Activated T-cell treated with anti-CD3 and anti-CD28 coated beads for 4 hours (primary cell): ENCODE measurements around the gene F8.

Source experiments
- DNase-seq: peaks from one replicate; pipeline ENCODE4 v3.0.0-alpha.2; 2020

F8 gene

DNA sequence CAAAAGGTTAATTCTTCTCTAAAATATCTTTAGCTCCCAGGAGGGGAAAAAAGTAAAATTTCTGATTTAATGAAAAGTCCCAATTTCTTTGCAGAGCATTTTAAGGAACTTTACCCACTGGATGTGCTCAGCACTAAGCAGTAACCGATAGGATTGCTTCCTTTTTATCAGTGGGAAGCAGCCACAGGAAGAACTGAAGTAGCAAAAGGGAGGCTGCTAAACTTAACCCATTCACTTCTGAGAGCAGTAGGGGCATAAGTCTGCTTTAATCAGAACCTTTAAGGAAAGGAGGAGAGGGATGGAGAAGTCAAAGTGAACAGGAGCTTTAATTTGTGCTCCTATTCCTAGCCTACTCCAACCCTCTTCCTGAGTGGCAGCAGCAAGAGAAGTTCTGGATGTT is at the start of gene F8:
Gene F8 (minus strand): TSS at position 139 of the 400 bp plus-strand sequence. CDS start 171 bp downstream, outside the sequence.
- no peak for DNase-seq

DNA sequence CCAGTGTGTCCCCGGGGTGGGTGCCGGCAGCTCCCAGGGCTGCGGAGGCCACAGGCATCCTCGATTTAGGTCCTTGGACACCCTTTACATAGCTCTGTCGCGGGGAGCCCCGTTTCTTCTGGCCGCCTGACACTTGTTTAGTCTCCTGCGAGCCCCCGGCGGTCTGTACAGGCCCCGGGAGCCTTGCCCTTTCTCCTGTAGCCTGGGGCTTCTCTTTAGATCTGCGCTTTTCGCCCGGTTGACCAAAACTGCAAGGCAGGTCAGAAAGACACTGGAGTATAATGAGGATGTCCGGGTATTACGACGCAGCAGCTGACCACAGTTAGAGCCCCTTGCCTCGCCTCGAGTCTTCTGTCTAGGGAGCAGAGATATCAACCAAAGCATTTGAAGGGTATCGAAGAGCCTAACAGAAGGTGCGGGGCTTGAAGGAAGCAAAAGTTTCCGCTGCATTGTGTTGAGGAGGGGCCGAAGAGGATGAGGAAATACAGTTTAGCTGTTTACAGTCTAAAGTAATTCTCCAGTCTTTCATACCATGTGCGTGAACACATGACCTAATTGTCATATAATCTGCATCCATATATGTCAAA is 49.3 kb upstream of the F8 start:
- no peak for DNase-seq

DNA sequence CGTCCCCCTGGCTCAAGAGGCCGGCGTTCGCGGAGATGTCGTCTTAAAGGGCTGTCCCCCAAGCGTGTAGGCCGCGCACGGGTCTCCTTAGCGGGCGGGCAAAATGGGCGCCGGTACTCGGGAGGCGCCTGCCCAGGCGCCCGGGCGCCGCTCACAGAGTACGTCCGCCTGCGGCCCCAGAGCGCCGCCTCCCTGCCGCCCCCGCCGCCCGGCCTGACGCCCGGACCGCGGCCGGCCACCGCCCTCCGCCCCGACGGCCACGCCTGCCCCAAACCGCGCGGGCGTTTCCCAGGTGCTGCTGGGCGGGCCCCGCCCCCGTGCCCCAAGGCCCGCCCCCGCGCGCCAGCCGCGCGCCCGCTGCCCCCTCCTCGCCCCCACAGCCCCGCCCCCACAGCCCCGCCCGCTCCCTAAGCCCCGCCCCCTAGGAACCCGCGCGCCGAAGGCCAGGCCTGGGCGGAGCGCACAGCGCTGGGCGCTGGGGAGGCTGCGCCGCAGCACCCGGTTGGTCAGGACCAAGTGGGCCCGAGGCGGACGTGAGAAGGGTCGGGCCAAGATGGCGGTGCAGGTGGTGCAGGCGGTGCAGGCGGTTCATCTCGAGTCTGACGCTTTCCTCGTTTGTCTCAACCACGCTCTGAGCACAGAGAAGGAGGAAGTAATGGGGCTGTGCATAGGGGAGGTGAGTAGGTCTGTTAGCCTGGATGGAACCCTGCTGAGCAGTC is 48.6 kb upstream of the F8 start, which contains the start of the genes BRCC3, CMC4 and MTCP1:
Gene BRCC3 (plus strand): TSS at position 534 of the 719 bp plus-strand sequence. CDS start 20 bp downstream, at position 554.
Gene CMC4 (minus strand): TSS at position 162 of the 719 bp plus-strand sequence. CDS start 7,113 bp downstream, outside the sequence.
Gene MTCP1 (minus strand): TSS at position 162 of the 719 bp plus-strand sequence. CDS start 5,126 bp downstream, outside the sequence.
- DNase-seq, result peak; percentile 51

DNA sequence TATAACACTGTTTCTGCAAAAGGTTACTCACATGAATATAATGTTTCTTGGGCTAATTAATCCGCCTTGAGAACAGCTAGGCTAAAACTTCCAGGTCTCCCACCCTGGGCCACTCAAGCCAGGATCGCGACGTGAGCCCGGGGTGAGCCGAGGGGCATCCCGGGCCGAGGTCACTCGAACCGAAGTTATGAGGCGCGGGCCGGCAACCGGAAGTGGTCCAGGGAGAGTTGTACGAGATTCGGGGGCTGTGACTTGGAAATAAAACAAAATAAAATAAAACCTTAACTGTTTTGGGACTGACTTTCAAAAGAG is 48.1 kb upstream of the F8 start:
- DNase-seq, result no peak

DNA sequence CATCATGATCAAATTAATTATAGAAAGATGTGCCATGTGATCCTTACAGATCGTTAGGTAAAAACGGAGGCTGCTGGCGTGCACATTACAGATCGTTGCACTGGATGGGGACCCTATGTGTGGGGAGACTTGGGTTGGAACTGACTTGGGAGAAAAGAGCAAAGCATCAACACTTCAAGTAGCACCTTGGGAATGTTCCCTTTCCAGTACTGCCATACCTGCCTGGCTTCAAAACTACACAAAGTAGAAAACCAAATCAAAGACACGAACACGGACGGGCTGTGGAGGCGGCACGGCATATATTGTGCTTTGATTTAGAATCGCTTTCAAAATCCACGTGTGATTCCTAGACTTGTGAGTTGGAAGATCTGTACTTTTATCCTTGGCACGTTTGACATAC is 47.5 kb upstream of the F8 start:
- DNase-seq, result no peak

DNA sequence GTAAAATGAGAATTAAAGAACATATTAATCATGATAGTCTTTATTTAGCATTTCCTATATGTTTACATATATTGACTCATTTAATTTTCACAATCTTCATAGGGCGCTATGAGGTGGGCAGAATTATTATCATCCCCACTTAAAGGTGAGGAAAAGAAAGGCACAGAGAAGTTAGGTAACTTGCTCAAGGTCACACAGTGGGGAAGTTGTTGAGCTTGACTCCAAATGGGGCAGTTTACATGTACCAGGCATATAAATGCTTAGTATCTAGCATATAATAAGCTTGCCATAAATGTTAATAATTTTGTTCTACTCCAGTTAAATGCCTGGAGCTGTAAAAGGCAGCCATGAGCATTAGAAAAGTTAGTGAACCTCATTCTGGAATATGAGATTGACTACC is 46.9 kb upstream of the F8 start:
- DNase-seq, result no peak

DNA sequence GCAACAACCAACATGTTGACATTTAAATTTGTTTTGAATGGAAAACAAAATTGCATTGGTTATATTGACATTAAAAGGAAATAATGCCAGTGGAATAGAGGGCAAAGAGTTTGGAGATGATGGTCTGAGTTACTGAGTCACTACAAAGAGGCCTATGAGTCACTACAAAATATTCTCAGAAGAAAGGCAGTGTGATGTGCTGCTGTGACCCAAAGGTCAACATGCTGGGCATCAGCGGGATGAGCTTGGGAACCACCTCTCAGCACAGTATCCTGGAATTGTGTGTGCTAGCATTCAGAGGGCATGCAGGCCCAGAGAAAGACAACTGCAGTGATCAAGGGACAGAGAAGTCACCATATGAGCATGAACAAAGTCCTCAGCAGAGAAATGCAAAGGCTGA is 45.6 kb upstream of the F8 start:
- DNase-seq, result no peak

DNA sequence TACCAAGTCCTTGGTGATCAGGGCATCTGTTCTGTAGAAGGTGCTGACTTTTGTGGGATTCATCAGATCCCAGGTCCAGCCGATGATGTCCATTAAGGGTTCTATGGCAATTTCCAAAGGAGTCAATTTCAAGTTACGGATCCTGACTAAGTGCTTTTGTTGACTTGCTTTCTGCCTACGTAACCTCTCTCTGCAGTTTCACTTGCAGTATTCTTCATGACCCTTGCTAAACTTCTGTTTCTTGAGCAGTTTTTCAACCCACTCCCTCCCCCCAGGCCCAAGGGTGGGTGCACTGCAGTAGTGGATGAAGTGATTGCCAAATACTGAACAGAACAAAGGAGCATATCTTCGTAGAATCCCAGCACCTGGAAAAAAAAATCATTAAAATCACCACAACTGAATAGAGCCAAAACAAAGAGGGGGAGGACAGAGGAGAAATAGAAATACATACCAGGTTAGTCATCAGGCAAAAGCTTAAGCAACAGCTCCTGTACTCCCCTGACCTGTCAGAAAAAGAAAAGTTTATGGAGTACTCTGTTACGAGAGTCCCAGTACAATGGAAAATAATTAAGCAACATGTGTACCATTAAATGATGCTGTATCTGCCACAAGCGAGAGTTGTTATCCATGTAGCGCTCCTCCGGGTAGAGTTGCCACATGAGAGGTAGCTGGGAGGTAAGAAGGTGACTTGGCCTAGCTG is 42.7 kb upstream of the F8 start:
- DNase-seq, result no peak

DNA sequence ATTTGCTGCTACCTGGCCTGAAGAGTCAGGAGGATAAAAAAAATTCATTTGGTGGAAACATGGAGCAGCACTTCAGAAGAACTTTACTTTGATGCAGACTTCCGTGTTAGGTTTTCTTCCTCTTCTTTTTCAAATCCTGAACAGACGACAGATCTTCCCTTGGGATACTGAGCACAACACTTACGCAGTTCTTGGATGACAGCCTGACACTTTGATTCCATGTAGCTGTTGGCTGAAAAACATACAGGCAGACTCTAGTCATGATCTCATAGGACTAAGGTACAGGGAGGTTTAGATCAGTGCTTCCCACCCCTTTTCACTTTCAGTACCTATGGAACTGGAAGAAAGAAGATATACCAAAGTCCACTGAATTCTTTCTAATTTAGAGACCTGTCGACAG is 39.2 kb upstream of the F8 start:
- DNase-seq, result no peak

DNA sequence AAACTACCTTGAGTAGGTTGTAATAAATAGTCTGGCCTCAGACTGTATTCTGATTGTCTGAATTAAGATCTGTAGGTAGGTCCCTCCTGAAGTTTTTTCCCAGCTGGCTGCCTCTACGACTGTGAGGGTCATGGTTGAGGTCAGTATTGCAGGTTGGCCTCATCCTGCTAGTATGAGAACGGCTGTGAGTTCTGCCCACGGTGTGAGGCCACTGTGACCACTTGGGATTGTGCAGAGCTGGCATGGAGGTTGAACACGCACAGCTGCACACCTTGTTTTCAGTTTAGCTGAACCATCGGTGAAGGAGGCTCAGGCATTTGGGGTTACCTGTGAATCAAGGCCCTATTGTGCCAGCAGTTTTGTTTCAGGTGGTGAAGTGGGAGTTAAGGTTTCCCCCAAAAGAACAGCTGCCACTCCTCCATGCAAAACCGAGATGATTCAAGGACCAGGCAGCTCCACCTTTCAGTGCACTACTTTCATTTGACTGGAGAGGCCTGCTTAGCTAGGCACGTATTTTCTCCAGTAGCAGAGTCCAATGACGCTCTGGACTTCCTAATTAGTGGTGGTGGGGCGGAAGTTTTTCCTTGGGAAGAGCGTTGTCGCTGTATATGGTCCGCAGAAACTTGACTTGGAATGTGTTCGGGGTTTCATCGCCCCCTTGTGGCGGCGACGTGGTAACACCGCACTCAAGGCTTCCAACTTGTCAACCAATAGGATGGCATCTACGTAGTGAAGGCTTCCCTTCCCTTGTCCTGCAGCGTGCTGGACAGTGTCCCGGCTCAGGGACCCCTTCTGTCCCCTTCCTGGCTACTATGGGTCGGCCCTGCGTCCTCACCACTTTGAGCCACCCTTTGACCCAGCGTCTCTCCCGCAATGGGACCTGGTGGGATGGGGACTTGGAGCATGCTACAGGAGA is 34.6 kb upstream of the F8 start:
- peak; percentile 22 for DNase-seq

DNA sequence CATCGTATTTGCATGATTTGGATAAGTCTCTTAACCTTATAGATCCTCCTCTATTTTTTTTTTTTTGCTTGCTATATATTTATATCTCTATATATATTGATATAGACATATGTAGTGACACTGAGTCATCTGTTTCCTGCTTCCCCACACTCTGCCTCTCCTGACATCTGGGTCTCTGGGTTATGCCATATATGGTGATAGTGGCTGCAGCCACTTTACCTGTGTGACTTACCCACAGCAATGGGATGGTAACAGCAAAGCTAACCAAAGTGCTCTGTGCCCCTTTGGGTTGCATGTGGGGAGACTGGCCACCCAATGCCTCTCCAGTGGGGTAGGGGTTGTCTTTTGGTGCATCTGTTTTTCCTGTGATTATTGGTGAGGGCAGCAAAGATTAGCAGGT is 33.9 kb upstream of the F8 start:
- DNase-seq, result no peak

DNA sequence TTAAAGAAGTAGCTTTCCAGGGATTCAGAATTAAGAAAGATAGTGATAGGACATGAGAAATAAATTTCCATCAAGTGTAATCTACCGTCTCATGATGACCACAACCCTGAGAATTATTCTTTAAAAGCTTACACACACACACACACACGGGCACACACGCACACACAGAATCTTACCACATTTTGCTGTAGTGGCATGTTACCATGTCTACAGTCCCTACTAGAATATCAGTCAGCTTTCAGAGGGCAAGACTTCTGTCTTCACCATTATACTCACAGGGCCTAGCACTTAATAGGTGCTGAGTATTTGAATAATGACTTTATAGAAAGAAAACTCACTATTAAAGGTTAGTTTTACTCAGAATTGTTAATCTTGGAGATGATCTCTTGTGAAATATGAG is 33.0 kb upstream of the F8 start:
- no peak for DNase-seq

DNA sequence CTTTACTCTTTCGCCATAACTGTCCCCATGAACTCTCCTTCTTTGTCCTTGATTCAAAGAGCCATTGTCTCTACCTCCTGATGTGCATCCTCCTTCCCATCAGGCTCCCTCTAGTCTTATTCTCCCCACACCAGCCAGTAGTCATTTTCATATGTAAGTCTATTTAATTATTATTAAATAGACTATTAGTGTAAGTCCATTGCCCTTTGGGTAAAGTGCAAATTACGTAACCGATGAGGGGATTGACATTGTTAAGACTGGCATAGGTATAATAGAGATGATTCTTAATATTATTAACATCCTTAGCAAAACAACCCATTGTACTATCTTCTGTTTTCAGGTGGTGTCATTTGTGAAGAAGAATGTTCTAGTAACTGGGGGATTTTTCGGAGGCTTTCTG is 31.7 kb upstream of the F8 start:
- no peak for DNase-seq

DNA sequence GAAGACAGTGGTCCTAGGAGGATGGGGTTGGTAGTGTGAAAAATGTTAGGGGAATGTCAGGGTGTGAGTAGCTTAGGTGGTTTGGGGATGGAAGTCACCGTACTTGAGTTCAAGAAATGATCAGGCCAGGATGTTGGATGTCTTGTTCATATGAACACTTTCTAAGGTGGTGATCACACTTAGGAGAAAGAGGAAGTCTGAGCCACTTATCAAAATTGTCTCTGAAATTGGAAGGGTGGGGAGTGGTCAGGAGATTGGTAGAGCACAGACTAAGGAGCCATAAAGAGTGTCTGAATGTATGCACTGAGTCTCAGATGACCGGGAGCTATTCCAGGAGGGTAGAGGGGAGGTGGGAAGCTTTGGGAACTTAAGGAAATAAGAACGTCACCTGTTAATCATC is 31.1 kb upstream of the F8 start:
- no peak for DNase-seq

DNA sequence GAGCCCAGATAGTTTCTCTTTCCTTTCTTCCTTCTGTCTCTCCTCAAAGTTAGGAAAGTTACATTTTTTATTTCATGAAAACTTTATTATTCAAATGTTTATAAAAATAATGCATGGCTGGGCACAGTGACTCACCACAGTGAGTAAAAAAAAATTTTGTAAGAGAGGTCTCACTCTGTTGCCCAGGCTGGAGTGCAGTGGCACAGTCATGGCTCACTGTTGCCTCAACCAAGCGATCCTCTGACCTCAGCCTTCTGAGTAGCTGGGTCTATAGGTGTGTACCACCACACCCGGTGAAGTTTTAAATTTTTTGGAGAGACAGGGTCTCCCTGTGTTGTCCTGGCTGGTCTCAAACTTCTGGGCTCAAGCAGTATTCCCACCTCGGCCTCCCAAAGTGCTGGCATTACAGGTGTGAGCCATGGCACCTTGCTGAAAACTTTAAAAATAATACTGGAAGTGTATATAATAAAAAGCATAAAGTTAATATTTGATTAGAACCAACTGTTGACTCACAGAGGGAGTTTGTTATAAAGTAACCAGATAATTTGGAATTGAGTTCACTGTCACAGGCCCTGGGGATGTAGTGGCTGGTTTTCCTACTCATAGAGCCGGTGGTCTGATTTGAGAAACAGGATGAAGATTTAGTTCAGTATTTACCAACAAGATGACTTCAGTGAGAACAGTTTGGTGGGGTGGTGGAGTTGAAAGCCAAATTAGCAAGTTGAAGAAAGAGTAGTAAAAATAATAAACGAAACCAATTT is 30.4 kb upstream of the F8 start:
- no peak for DNase-seq

DNA sequence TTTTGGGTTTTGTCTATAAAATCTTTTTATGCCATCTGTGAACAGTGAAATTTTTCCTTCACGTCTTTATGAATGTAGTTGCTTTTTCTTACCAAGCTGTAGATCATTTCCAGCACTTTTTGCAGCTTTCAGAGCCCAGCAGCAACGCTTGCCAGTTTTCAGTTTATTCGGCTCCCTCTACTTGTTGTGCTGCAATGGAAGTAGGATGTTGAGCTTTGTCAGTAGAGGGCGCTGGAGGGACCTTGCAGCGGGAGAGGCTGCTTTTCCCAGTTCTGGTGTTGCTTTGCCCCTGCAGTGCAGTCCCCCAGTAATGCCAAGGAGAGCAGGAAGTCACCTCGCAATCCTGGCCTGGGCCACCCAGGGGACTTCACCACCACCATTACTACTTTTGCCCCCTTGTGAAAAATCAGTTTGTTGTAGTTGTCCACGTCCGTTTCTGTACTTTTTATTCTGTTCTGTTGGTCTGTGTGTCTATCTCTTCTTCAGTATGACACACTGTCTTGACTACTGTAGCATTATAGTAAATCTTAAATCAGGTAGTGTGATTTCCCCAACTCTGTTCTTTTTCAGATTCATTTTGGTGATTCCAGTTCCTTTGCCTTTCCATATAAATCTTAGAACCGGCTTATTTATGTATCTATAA is 26.6 kb upstream of the F8 start:
- no peak for DNase-seq

DNA sequence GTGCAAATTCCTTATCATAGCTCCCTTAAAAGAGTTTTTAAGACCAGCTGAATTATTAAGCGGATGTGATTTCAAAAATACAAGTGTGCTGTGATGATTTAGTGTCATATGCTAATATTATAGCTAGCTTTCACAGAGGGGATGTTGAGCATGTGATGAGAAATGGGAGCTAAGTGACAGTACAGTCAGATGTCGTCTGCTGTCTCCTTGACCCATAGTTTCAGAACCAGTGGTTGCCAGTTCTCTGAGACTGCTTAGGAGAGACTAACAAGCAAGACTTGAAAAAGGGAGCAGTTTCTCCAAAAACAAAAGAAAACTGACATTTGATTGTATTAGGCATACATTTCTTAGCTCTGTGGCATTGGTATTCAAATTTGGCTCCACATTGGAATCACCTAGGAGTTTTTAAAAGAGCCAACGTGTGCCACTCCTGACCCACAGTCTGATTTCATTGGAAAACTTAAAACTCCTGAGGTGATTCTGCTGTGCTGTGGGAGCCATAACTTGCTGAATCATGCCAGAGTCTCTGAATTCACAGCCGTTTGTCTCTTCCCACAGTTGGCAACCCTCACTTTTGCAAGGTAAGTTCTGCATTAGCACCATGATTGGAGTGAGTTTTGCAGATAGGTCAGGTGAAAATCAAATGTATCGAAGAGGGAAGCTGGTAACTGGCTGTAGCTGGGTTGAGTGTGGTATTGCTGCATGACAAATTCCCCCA is 24.4 kb upstream of the F8 start:
- no peak for DNase-seq

DNA sequence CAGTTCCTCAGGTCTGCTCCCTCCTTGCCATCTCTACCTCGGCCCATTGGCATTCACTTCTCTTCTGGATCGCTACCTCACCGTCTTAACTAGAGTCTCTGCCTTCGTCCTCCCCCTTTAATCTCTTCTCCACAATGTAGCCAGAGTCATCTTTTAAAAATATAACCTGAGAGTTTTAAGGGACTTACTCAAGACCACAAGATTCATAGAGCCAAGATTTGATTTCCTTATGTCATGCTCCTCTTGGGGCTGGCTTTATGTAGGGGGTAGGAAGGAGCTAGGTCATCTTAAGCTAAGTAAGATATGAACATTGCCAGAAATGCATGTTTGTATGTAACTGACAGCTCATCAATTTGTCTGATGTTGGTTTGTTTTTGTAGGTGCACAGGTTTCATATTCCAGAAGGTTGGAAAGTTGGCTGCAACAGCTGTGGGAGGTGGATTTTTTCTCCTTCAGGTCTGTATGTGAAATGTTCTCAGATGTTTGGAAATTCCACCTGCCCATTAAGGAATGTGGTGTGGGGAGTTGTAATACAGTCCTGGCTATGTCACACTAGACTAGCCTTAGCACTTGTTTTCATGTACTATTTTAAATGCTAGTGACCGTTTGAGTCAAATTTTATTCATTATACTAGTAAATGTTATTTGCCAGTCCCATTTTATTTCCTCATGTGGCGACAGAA is 23.7 kb upstream of the F8 start:
- no peak for DNase-seq

DNA sequence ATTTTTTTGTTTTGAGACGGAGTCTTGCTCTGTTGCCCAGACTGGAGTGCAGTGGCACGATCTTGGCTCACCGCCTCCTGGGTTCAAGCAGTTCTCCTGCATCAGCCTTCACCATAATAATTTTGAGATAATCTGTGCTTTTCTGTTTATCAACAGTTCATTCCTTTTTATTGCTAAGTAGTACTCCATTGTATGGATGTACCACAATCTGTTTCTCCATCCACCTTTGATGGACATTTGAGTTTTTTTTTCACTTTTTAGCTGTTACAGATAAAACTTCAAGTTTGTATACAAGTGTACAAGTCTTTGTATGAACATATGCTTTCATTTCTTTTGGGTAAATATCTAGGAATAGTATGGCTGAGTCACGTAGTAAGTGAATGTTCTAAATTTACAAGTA is 13.2 kb upstream of the F8 start:
- DNase-seq, result no peak

DNA sequence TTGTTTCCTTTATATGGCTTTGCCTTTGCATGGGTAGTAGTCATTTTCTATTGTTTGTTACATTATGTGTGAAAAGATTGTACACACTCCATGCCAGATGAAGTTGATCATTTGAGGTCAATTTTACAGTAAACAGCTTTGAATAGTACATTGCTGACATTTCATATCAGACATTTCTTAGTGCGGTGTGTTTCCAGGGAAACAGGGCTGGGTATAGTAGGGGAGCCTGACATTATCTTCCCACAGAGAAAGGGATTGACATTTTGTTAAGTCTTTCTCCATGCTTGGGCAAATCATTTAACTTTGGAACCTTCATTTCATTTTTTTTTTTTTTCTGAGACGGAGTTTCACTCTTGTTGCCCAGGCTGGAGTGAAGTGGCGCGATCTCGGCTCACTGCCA is 9.1 kb upstream of the F8 start:
- no peak for DNase-seq
